Posterior vena cava (tissue), 2 donors: ENCODE results near the gene VRTN. TPM values are rescaled to one million over a fixed set of nuclear protein-coding genes. Genes with fewer than 3 reads are reported as not detected.

Experiments
- DNase-seq: peaks from one replicate; pipeline ENCODE4 v3.0.0-alpha.2; 2020; ENCODE audit warnings: low spot score
- intact Hi-C, 2 donors: fragments of 100-400 bp; cut with DNase I; formaldehyde crosslinking; loops; one replicate each; pipeline versions ENCODE4 v1.14.1 to v1.14.2; 2022 to 2023
- total RNA-seq, 2 donors: library from RNA; stranded (reverse); fragmentation: NEBNext Ultra II Directional; extraction: Animal tissue kit (Norgen Biotek cat#: 25700); gene quantifications; one replicate each; pipeline ENCODE4 v1.2.1, GENCODE V29; 2021
- donor health status: DM: yes; HTN: yes; CAD: no.
- donor health status: DM: yes; HTN: yes; CAD: no.

VRTN gene
- total RNA-seq, 2 donors from 2014 or later = not detected

- intact Hi-C loops = no loop called here
- no peak for DNase-seq
Observed at GRCh38 chr14:74408870-74409269, 60.6 kb downstream of the VRTN start.

GRCh38 chr14:74409441-74409840 lies 61.2 kb downstream of the VRTN start:
- no peak for DNase-seq
- intact Hi-C loops = no loop called here

Other genes starting within 250 kb of the VRTN start
- gene VSX2, start 109.0 kb upstream of the VRTN start, total RNA-seq = not detected
- 10 to 100 TPM; 29.4 to 35.6 TPM for gene ABCD4, start 45.5 kb upstream of the VRTN start, total RNA-seq
- under 1 TPM; 0.23 to 0.29 TPM for gene SYNDIG1L, start 77.7 kb downstream of the VRTN start, total RNA-seq
- gene NPC2, start 144.8 kb downstream of the VRTN start, total RNA-seq = 100 to 1,000 TPM; 147 to 224 TPM
- gene ISCA2, start 145.3 kb downstream of the VRTN start, total RNA-seq = 10 to 100 TPM in 1 of 2 donors, 1 to 10 TPM in 1; 9.3 to 12.9 TPM